Measurements from ENCODE around the gene ARFGEF3.

- TF ChIP-seq EP300 (IDR thresholded peaks at IDR 0.05), result no peak
- no peak for TF ChIP-seq POLR2A (IDR thresholded peaks at IDR 0.05; ENCODE audit: low read depth)
- TF ChIP-seq CTCF (IDR thresholded peaks at IDR 0.05), result no peak
Observed at GRCh38 chr6:138235693-138236092, 74.0 kb downstream of the ARFGEF3 start.
